HuH-7.5 (cell line): ENCODE data around the gene MCM3.
A peak's percentile ranks its signal among the peaks of the same experiment; 100 is the strongest.

Experiments used
- DNase-seq: peaks from one replicate; pipeline ENCODE4 v3.0.0; 2011; ENCODE audit warnings: low spot score

The MCM3 gene

GRCh38 chr6:52249078-52249477 lies 35.5 kb downstream of the MCM3 start:
- DNase-seq, result no peak

GRCh38 chr6:52245425-52245824 lies 39.1 kb downstream of the MCM3 start:
- DNase-seq, result no peak

GRCh38 chr6:52244400-52244799 lies 40.1 kb downstream of the MCM3 start, which contains the start of gene IL17F:
TSS of gene IL17F (minus strand) at chr6:52244500. CDS start at chr6:52244429, 71 bp downstream.
- DNase-seq, result no peak

- no peak for DNase-seq
Observed at GRCh38 chr6:52243282-52243893, 41.2 kb downstream of the MCM3 start.

GRCh38 chr6:52241819-52242218 lies 42.7 kb downstream of the MCM3 start:
- no peak for DNase-seq

- peak; percentile 15 for DNase-seq
Observed at GRCh38 chr6:52233975-52234823, 50.3 kb downstream of the MCM3 start.

GRCh38 chr6:52233005-52233404 lies 51.5 kb downstream of the MCM3 start:
- DNase-seq, result no peak

- DNase-seq, result no peak
Observed at GRCh38 chr6:52231406-52232127, 53.0 kb downstream of the MCM3 start.

GRCh38 chr6:52230685-52231084 lies 53.9 kb downstream of the MCM3 start:
- DNase-seq, result no peak

GRCh38 chr6:52227495-52227894 lies 57.0 kb downstream of the MCM3 start:
- no peak for DNase-seq

- DNase-seq, result no peak
Observed at GRCh38 chr6:52221302-52221701, 63.2 kb downstream of the MCM3 start.

- DNase-seq, result no peak
Observed at GRCh38 chr6:52217761-52218160, 66.8 kb downstream of the MCM3 start.

- no peak for DNase-seq
Observed at GRCh38 chr6:52216932-52217575, 67.5 kb downstream of the MCM3 start.

- DNase-seq, result no peak
Observed at GRCh38 chr6:52215787-52216186, 68.8 kb downstream of the MCM3 start.
